IMR-90 (cell line): ENCODE measurements around the gene TNS1. TPM values are rescaled to one million over a fixed set of nuclear protein-coding genes. Genes with fewer than 3 reads are reported as not detected.
A peak's percentile ranks its signal among the peaks of the same experiment; 100 is the strongest.

Experiments used
- ATAC-seq: fragments of 200-7000 bp; cut with Tn5 transposase; 2 replicates; pipeline ENCODE4 v1.9.1; 2020; ENCODE audit warnings: low read depth, mild to moderate bottlenecking, moderate library complexity
- BruUV-seq: library from RNA; stranded (reverse); fragments of 400-500 nt; replicated peaks from 2 replicates; lab custom pipeline; 2021; lab: Mats Ljungman, UMichigan
- CTCF ChIA-PET: fragments of 300-600 bp; formaldehyde crosslinking; extraction: SDS; loops from one replicate; lab custom pipeline; 2021; ENCODE audit warnings: antibody characterized with exemption; lab: Yijun Ruan, JAX
- POLR2A ChIA-PET: fragments of 300-600 bp; sonication (Branson Sonifier 250); formaldehyde crosslinking; loops from one replicate; lab custom pipeline; 2022; ENCODE audit warnings: antibody characterized with exemption; ENCODE audit not compliant: unreplicated experiment; lab: Charles Lee
- DNase-seq: peaks from one replicate; pipeline ENCODE4 v3.0.0; 2013
- H2AFZ ChIP-seq: replicated peaks from 2 replicates; pipeline ENCODE3; 2013; ENCODE audit warnings: low read length, mild to moderate bottlenecking; ENCODE audit not compliant: poor library complexity
- H2AK5ac ChIP-seq: 2 replicates; pipeline ENCODE4 v1.6.1; 2013; ENCODE audit warnings: low read depth, low read length, inconsistent platforms
- H2AK9ac ChIP-seq: replicated peaks from 2 replicates; pipeline ENCODE3; 2013; ENCODE audit warnings: mild to moderate bottlenecking, low read depth, low read length, moderate library complexity; ENCODE audit not compliant: poor library complexity
- H2BK120ac ChIP-seq: 2 replicates; pipeline ENCODE4 v1.6.1; 2013; ENCODE audit warnings: low read depth, low read length, inconsistent platforms
- H2BK15ac ChIP-seq: 3 replicates; pipeline ENCODE4 v1.6.1; 2013; ENCODE audit warnings: low read depth, low read length, inconsistent platforms
- H2BK20ac ChIP-seq: 2 replicates; pipeline ENCODE4 v1.6.1; 2013; ENCODE audit warnings: low read depth, mild to moderate bottlenecking, inconsistent platforms, low read length, moderate library complexity
- H2BK5ac ChIP-seq: 2 replicates; pipeline ENCODE4 v1.6.1; 2013; ENCODE audit warnings: mild to moderate bottlenecking, low read depth, low read length, inconsistent platforms; ENCODE audit not compliant: poor library complexity, severe bottlenecking
- H3K14ac ChIP-seq: replicated peaks from 2 replicates; pipeline ENCODE4 v1.6.1; 2013; ENCODE audit warnings: low read depth, low read length, inconsistent platforms
- H3K18ac ChIP-seq: 2 replicates; pipeline ENCODE4 v1.6.1; 2013; ENCODE audit warnings: low read depth, low read length, control low read depth
- H3K23ac ChIP-seq: 2 replicates; pipeline ENCODE4 v1.6.1; 2013; ENCODE audit warnings: low read depth, low read length, inconsistent platforms
- H3K27ac ChIP-seq: 2 replicates; pipeline ENCODE4 v1.5.1; 2013; ENCODE audit warnings: mild to moderate bottlenecking, control low read depth, low read length; ENCODE audit not compliant: insufficient read depth
- H3K27me3 ChIP-seq: 2 replicates; pipeline ENCODE4 v1.6.1; 2013; ENCODE audit warnings: low read length; ENCODE audit not compliant: control insufficient read depth, insufficient read depth
- H3K36me3 ChIP-seq: 2 replicates; pipeline ENCODE4 v1.6.1; 2013; ENCODE audit warnings: low read length, mixed read lengths; ENCODE audit not compliant: control insufficient read depth, insufficient read depth
- H3K4ac ChIP-seq: 2 replicates; pipeline ENCODE4 v1.6.1; 2013; ENCODE audit warnings: low read depth, low read length, inconsistent platforms
- H3K4me1 ChIP-seq: 2 replicates; pipeline ENCODE4 v1.6.1; 2013; ENCODE audit warnings: low read length, mixed read lengths; ENCODE audit not compliant: control insufficient read depth, insufficient read depth
- H3K4me2 ChIP-seq: 2 replicates; pipeline ENCODE4 v1.6.1; 2013; ENCODE audit warnings: low read depth, mild to moderate bottlenecking, control low read depth, low read length, moderate library complexity
- H3K4me3 ChIP-seq: 2 replicates; pipeline ENCODE4 v1.5.1; 2013; ENCODE audit warnings: low read depth, mild to moderate bottlenecking, control low read depth, low read length, moderate library complexity; ENCODE audit not compliant: insufficient read depth
- H3K56ac ChIP-seq: 2 replicates; pipeline ENCODE4 v1.6.1; 2013; ENCODE audit warnings: low read length, inconsistent platforms; ENCODE audit not compliant: insufficient read depth; ENCODE audit errors: extremely low read depth
- H3K79me1 ChIP-seq, 2 experiments: 2 replicates each; pipeline ENCODE4 v1.6.1; 2013; ENCODE audit warnings: low read length in 2 of 2, inconsistent platforms in 1 of 2, low read depth in 1 of 2
- H3K9ac ChIP-seq: 2 replicates; pipeline ENCODE4 v1.6.1; 2013; ENCODE audit warnings: low read depth, low read length, control low read depth
- H3K9me1 ChIP-seq: 2 replicates; pipeline ENCODE4 v1.6.1; 2013; ENCODE audit warnings: low read length, inconsistent platforms; ENCODE audit not compliant: insufficient read depth
- H3K9me3 ChIP-seq: 2 replicates; pipeline ENCODE4 v1.6.1; 2013; ENCODE audit warnings: low read length; ENCODE audit not compliant: control insufficient read depth, insufficient read depth
- H4K20me1 ChIP-seq: 2 replicates; pipeline ENCODE4 v1.6.1; 2013; ENCODE audit warnings: low read length, inconsistent platforms; ENCODE audit not compliant: insufficient read depth
- H4K5ac ChIP-seq: 2 replicates; pipeline ENCODE4 v1.6.1; 2013; ENCODE audit warnings: mild to moderate bottlenecking, low read depth, low read length, control low read depth
- H4K8ac ChIP-seq, 2 experiments: 2 replicates each; pipeline ENCODE4 v1.6.1; 2013; ENCODE audit warnings: low read depth in 2 of 2, low read length in 2 of 2, control low read depth in 1 of 2, inconsistent platforms in 1 of 2
- H4K91ac ChIP-seq: 2 replicates; pipeline ENCODE4 v1.6.1; 2013; ENCODE audit warnings: low read depth, low read length, inconsistent platforms; ENCODE audit not compliant: insufficient read depth
- MAZ ChIP-seq: IDR thresholded peaks from 2 replicates; pipeline ENCODE4 v1.6.1; 2012; ENCODE audit warnings: low read depth, mild to moderate bottlenecking, low read length, improper control_type of control experiment, moderate library complexity, borderline replicate concordance
- WGBS, 2 experiments: methylation state at CpG; one replicate each; pipeline versions ENCODE4 v1.1.5 to v1.1.7; 2013; ENCODE audit warnings: missing lambda C conversion rate in 2 of 2; ENCODE audit not compliant: insufficient read length in 1 of 2; ENCODE audit errors: extremely low coverage in 2 of 2; 5-methylcytosine and 5-hydroxymethylcytosine counted together
- dilution Hi-C: fragments of 300-500 bp; cut with HindIII; formaldehyde crosslinking; loops from one replicate; pipeline ENCODE4 v1.14.3; 2018; ENCODE audit warnings: low sequenced_read_pairs; ENCODE audit not compliant: unreplicated experiment
- in situ Hi-C: fragments of 300-500 bp; cut with MboI; formaldehyde crosslinking; loops from 3 replicates; pipeline ENCODE4 v1.14.3; 2019; ENCODE audit warnings: low sequenced_read_pairs, inconsistent platforms, mixed read lengths
- intact Hi-C: fragments of 100-400 bp; cut with micrococcal nuclease; formaldehyde crosslinking; loops from 2 replicates; pipeline ENCODE4 v1.10.0; 2022
- polyA plus RNA-seq, 3 experiments: library from polyadenylated mRNA; depleted of rRNA; stranded (reverse); fragments of >200 nt; gene quantifications; 2 replicates each; pipeline ENCODE4 v1.2.3, GENCODE V29; 2012; ENCODE audit warnings: low replicate concordance in 1 of 3
- total RNA-seq: library from RNA; depleted of rRNA; stranded (reverse); fragments of >200 nt; gene quantifications from 2 replicates; pipeline ENCODE4 v1.2.3, GENCODE V29; 2012

The TNS1 gene
- total and polyA plus RNA-seq, 2 of the 4 experiments (the other 2 are of a cell fraction) = 41.1 to 45.2 TPM

- ATAC-seq (no peak), DNase-seq (no peak)
- Histone ChIP-seq H2BK120ac (no peak overlapping the region), H3K27ac (no peak overlapping the region), H3K4me3 (no peak overlapping the region), H2AK9ac (peak overlapping the region; percentile 24), H3K9ac (no peak overlapping the region), H3K18ac (no peak overlapping the region), H2BK20ac (no peak overlapping the region), H3K36me3 (no peaks in the 10 kb centered on the region), H3K56ac (no peak overlapping the region), H3K9me3 (no peaks in the 10 kb centered on the region), H2AK5ac (no peak overlapping the region), H4K8ac (no peak overlapping the region), H3K4me2 (no peak overlapping the region), H2AFZ (no peak overlapping the region), H2BK15ac (no peak overlapping the region), H4K20me1 (no peaks in the 10 kb centered on the region), H3K9me1 (no peaks in the 10 kb centered on the region), H4K91ac (no peak overlapping the region), H3K14ac (no peak overlapping the region), H2BK5ac (no peak overlapping the region), H3K27me3 (peaks cover 14% of the 10 kb centered on the region), H3K23ac (no peak overlapping the region), H3K4me1 (peaks cover 5% of the 10 kb centered on the region; the same call in 1 of the 2 replicates), H3K4ac (no peak overlapping the region), H4K5ac (no peak overlapping the region), H3K79me1 (no peaks in the 10 kb centered on the region)
- intact Hi-C loops (no loop called here), in situ Hi-C loops (no loop called here), dilution Hi-C loops (no loop called here)
- no TSS peak for BruUV-seq
- TF ChIP-seq MAZ = no peak
- POLR2A ChIA-PET = no interaction called here
- CTCF ChIA-PET = no interaction called here
- WGBS, 2 experiments = no CpG with 5 or more reads among the region's 7 CpGs
Observed at GRCh38 chr2:218017211-218018053, 14.6 kb upstream of the TNS1 start.
